ENCODE data around the gene ELN. TPM values are rescaled to one million over a fixed set of nuclear protein-coding genes. Genes with fewer than 3 reads are reported as not detected.

The ELN gene
- total RNA-seq, 4 donors from 2014 or later, result 5.3 to 14.8 (median 6.9) TPM

DNA sequence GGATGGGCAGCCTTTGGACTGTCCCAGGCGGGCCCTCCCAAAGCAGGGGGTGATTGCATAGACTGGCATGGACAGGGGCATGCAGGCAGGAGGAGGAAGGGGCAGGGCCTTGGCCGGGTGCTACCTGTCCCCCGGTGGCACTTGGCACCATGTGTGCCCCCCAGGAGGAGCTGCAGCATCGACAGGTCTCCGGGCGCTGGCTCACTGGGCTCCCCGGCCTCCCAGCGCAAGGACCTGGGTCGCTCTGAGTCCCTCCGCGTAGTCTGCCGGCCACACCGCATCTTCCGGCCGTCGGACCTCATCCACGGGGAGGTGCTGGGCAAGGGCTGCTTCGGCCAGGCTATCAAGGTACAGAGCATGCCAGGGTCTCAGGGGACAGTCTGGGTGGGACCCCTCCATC lies 78.9 kb downstream of the ELN start:
- intact Hi-C loops (cut with DNase I; ENCODE audit: low total_unique reads) (no loop called here), in situ Hi-C loops (cut with MboI; ENCODE audit: low sequenced_read_pairs in 4 of 4) (no loop called here)
- Histone ChIP-seq H3K27me3 (no peaks in the 10 kb centered on the region), H3K36me3 (peaks cover 0 to 65% of the 10 kb centered on the region in 2 donors), H3K4me3 (no peak overlapping the region), H3K27ac (no peak overlapping the region), H3K9me3 (no peaks in the 10 kb centered on the region), H3K4me1 (peaks cover 9% of the 10 kb centered on the region in 2 donors)
- no peak for ATAC-seq
- TF ChIP-seq CTCF (IDR thresholded peaks at IDR 0.05 in 4 of 5, conservative IDR thresholded peaks at IDR 0.05 in 1 of 5) (no peak), POLR2A (IDR thresholded peaks at IDR 0.05) (no peak)
- DNase-seq, result no peak

- no peak for TF ChIP-seq CTCF (IDR thresholded peaks at IDR 0.05 in 4 of 5, conservative IDR thresholded peaks at IDR 0.05 in 1 of 5)
- TF ChIP-seq POLR2A (IDR thresholded peaks at IDR 0.05), result no peak
- intact Hi-C loops (cut with DNase I; ENCODE audit: low total_unique reads), result no loop called here
- Histone ChIP-seq H3K4me3 (no peak overlapping the region), H3K27ac (no peak overlapping the region), H3K4me1 (no peaks in the 10 kb centered on the region), H3K36me3 (peaks cover 0 to 86% of the 10 kb centered on the region in 2 donors), H3K27me3 (no peaks in the 10 kb centered on the region), H3K9me3 (no peaks in the 10 kb centered on the region)
- in situ Hi-C loops (cut with MboI; ENCODE audit: low sequenced_read_pairs in 4 of 4), result no loop called here
- DNase-seq (no peak), ATAC-seq (no peak)
Measured at GRCh38 chr7:74115326-74115725, 87.4 kb downstream of the ELN start.

DNA sequence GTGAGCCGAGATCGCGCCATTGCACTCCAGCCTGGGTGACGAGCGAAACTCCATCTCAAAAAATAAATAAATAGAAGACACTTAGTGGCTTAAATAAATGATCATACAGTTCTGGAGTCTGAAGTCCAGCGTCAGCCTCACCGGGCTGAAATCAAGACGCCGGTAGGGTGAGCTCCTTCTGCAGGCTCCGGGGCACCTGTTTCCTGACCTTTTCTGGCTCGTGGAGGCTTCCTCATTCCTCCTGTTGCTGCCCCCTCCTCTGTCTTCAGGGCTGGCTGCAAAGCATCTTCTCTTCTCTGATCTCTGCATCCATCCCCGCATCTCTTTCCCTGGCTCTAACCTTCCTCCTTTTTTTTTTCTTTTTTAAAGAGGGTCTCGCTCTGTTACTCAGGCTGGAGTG lies 88.4 kb downstream of the ELN start:
- Histone ChIP-seq H3K36me3 (peaks cover 0 to 86% of the 10 kb centered on the region in 2 donors), H3K4me1 (no peaks in the 10 kb centered on the region), H3K4me3 (no peak overlapping the region), H3K9me3 (no peaks in the 10 kb centered on the region), H3K27me3 (no peaks in the 10 kb centered on the region), H3K27ac (no peak overlapping the region)
- in situ Hi-C loops (cut with MboI; ENCODE audit: low sequenced_read_pairs in 4 of 4) (no loop called here), intact Hi-C loops (cut with DNase I; ENCODE audit: low total_unique reads) (no loop called here)
- no peak for DNase-seq
- no peak for ATAC-seq
- TF ChIP-seq POLR2A (IDR thresholded peaks at IDR 0.05), result no peak
- no peak for TF ChIP-seq CTCF (IDR thresholded peaks at IDR 0.05 in 4 of 5, conservative IDR thresholded peaks at IDR 0.05 in 1 of 5)

Other genes with a start within 250 kb of the ELN start
- gene CLDN4, start 197.2 kb upstream of the ELN start, total RNA-seq, result 1 to 10 TPM in 1 of 4 donors, under 1 TPM in 3; 0.16 to 3.7 (median 0.42) TPM
- 1 to 10 TPM in 1 of 4 donors, under 1 TPM in 3; 0.36 to 1.5 (median 0.53) TPM for gene METTL27, start 185.7 kb upstream of the ELN start, total RNA-seq
- gene TMEM270, start 167.0 kb upstream of the ELN start, total RNA-seq, result not detected
- 10 to 100 TPM; 15.3 to 56.4 (median 23.3) TPM for gene LIMK1, start 55.6 kb downstream of the ELN start, total RNA-seq
- gene EIF4H, start 146.2 kb downstream of the ELN start, total RNA-seq, result 100 to 1,000 TPM; 247 to 430 (median 309) TPM
- gene LAT2, start 181.8 kb downstream of the ELN start, total RNA-seq, result 1 to 10 TPM; 2.1 to 5.3 (median 3.0) TPM
- 10 to 100 TPM in 3 of 4 donors, 1 to 10 TPM in 1; 8.2 to 15.2 (median 12.7) TPM for gene RFC2, start 226.2 kb downstream of the ELN start, total RNA-seq